Liver (tissue), 9 donors: ENCODE data around the gene ZNF276. TPM values are rescaled to one million over a fixed set of nuclear protein-coding genes. Genes with fewer than 3 reads are reported as not detected.
"Not testable (repeated sequence)": the region's sequence is repeated elsewhere in the genome, so short reads cannot be mapped to it uniquely, and the experiment has no call there.

Source experiments
- DNase-seq: peaks from one replicate; pipeline ENCODE4 v3.0.0-alpha.2; 2017; ENCODE audit warnings: low spot score
- H3K27ac ChIP-seq, 2 donors: one replicate each; pipeline ENCODE4 v1.7.0; 2013; ENCODE audit warnings: inconsistent platforms in 2 of 2, low read length in 2 of 2, control low read depth in 1 of 2, low read depth in 1 of 2, mild to moderate bottlenecking in 1 of 2
- H3K27me3 ChIP-seq, 4 donors: one replicate each; pipeline versions ENCODE4 v1.6.1 to v1.7.0; 2013; ENCODE audit warnings: low read length in 3 of 4, inconsistent platforms in 1 of 4, mild to moderate bottlenecking in 1 of 4, moderate library complexity in 1 of 4; ENCODE audit not compliant: control insufficient read depth in 4 of 4, insufficient read depth in 4 of 4
- H3K36me3 ChIP-seq, 4 donors: one replicate each; pipeline versions ENCODE4 v1.6.1 to v1.7.0; 2013; ENCODE audit warnings: low read length in 3 of 4, mild to moderate bottlenecking in 3 of 4, low read depth in 1 of 4, moderate library complexity in 1 of 4; ENCODE audit not compliant: control insufficient read depth in 4 of 4, insufficient read depth in 3 of 4
- H3K4me1 ChIP-seq, 4 donors: one replicate each; pipeline versions ENCODE4 v1.6.1 to v1.7.0; 2013; ENCODE audit warnings: low read length in 3 of 4, mild to moderate bottlenecking in 3 of 4, moderate library complexity in 1 of 4; ENCODE audit not compliant: control insufficient read depth in 4 of 4, insufficient read depth in 4 of 4
- H3K4me3 ChIP-seq, 3 donors: one replicate each; pipeline versions ENCODE4 v1.6.1 to v1.7.0; 2013; ENCODE audit warnings: low read length in 3 of 3, control low read depth in 1 of 3, low read depth in 1 of 3, mild to moderate bottlenecking in 1 of 3
- H3K9ac ChIP-seq, 2 donors: one replicate each; pipeline ENCODE4 v1.7.0; 2013; ENCODE audit warnings: low read length in 2 of 2, mild to moderate bottlenecking in 2 of 2, moderate library complexity in 2 of 2, control low read depth in 1 of 2, low read depth in 1 of 2
- H3K9me3 ChIP-seq, 4 donors: one replicate each; pipeline versions ENCODE4 v1.6.1 to v1.7.0; 2013; ENCODE audit warnings: low read length in 3 of 4; ENCODE audit not compliant: control insufficient read depth in 4 of 4
- CTCF ChIP-seq: fragments of 150-350 bp; IDR thresholded peaks from 2 replicates; pipeline ENCODE4 v1.5.1; 2017; ENCODE audit warnings: improper control_type of control experiment, low read depth, low read length; ENCODE audit not compliant: missing input control
- EGR1 ChIP-seq, 2 donors: IDR thresholded peaks; 2 replicates each; pipeline ENCODE4 v1.6.1; 2016 to 2018; ENCODE audit warnings: antibody characterized with exemption in 2 of 2, low read depth in 2 of 2
- FOXA1 ChIP-seq: IDR thresholded peaks from 2 replicates; pipeline ENCODE4 v1.6.1; 2016; ENCODE audit warnings: antibody characterized with exemption
- FOXA2 ChIP-seq: IDR thresholded peaks from 2 replicates; pipeline ENCODE4 v1.6.1; 2016; ENCODE audit warnings: antibody characterized with exemption
- GABPA ChIP-seq, 2 donors: IDR thresholded peaks in 1 of 2; conservative IDR thresholded peaks in 1 of 2; 2 replicates each; pipeline ENCODE4 v1.6.1; 2016; ENCODE audit warnings: antibody characterized with exemption in 2 of 2, mild to moderate bottlenecking in 1 of 2, moderate library complexity in 1 of 2
- HNF4A ChIP-seq, 2 donors: conservative IDR thresholded peaks; 2 replicates each; pipeline ENCODE4 v1.6.1; 2016; ENCODE audit warnings: antibody characterized with exemption in 2 of 2, mild to moderate bottlenecking in 2 of 2
- JUND ChIP-seq, 2 donors: IDR thresholded peaks; 2 replicates each; pipeline ENCODE4 v1.6.1; 2016; ENCODE audit warnings: antibody characterized with exemption in 2 of 2
- RAD21 ChIP-seq, 2 donors: IDR thresholded peaks; 2 replicates each; pipeline ENCODE4 v1.6.1; 2016; ENCODE audit warnings: antibody characterized with exemption in 2 of 2, mild to moderate bottlenecking in 2 of 2
- RXRA ChIP-seq, 2 donors: IDR thresholded peaks; 2 replicates each; pipeline ENCODE4 v1.6.1; 2017 to 2018; ENCODE audit warnings: antibody characterized with exemption in 2 of 2, mild to moderate bottlenecking in 1 of 2
- SP1 ChIP-seq: IDR thresholded peaks from 2 replicates; pipeline ENCODE4 v1.6.1; 2018; ENCODE audit warnings: antibody characterized with exemption, mild to moderate bottlenecking
- TAF1 ChIP-seq: conservative IDR thresholded peaks from 2 replicates; pipeline ENCODE4 v1.6.1; 2016; ENCODE audit warnings: antibody characterized with exemption, mild to moderate bottlenecking
- YY1 ChIP-seq: IDR thresholded peaks from 2 replicates; pipeline ENCODE4 v1.6.1; 2016; ENCODE audit warnings: antibody characterized with exemption, mild to moderate bottlenecking
- WGBS: extraction: QIAGEN DNeasy Blood & Tissue Kit; methylation state at CpG from one replicate; pipeline ENCODE4 v1.1.7; 2013; 5-methylcytosine and 5-hydroxymethylcytosine counted together
- polyA plus RNA-seq, 2 donors: library from polyadenylated mRNA; stranded (reverse) in 1 of 2; unstranded in 1 of 2; fragments of 200-250 nt in 1 of 2; fragments of >200 nt in 1 of 2; fragmentation: Nextera tagmentation in 1 of 2; extraction: Ambion mirVana in 1 of 2; gene quantifications; one replicate each; pipeline versions ENCODE4 v1.2.1 to v1.2.3, GENCODE V29; 2013 to 2015
- total RNA-seq, 2 donors: library from RNA; depleted of rRNA; stranded (reverse); fragments of >200 nt; gene quantifications; one replicate each; pipeline ENCODE4 v1.2.3, GENCODE V29; 2014
- TF ChIP-seq, protein P1 (sequence below): IDR thresholded peaks from 2 replicates; pipeline ENCODE4 v1.6.1; 2016; ENCODE audit warnings: antibody characterized with exemption, mild to moderate bottlenecking
- TF ChIP-seq, protein P2 (sequence below): IDR thresholded peaks from 2 replicates; pipeline ENCODE4 v1.6.1; 2016; ENCODE audit warnings: antibody characterized with exemption
- donor health status: healthy.
- donor health status: healthy.
- donor health status: healthy.
- donor health status: healthy.
- donor health status: healthy.

The ZNF276 gene
- total and polyA plus RNA-seq, 4 donors: 4.9 to 22.8 (median 8.7) TPM

GRCh38 chr16:89770367-89770766, 49.0 kb downstream of the ZNF276 start (continued):
- no peak for TF ChIP-seq FOXA1

DNA sequence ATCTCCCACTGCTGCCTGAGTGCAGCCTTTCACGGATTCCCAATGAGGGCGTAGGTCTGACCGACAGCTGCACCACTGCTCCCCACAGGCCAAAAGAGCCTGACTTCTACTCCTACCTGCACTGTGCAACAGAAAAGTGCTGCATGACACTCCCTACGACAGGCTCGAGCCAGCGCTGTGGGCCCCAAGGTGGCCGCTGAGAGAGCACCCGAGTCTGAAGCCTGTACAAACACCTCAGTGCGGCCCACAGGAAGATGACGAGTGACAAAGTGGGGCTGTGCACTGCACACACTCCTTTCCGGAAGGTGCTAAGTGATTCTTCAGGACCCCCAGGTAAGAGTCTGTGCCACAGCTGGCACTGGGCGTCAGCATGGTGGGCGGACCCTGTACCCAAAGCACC, 53.9 kb downstream of the ZNF276 start:
- no peak for DNase-seq
- WGBS: 98% methylated on average over 13 of the region's 13 CpGs
- TF ChIP-seq TAF1 (no peak), FOXA2 (no peak), GABPA (IDR thresholded peaks at IDR 0.05 in 1 of 2, conservative IDR thresholded peaks at IDR 0.05 in 1 of 2) (no peak), EGR1 (IDR thresholded peaks at IDR 0.05; ENCODE audit: low read depth in 2 of 2) (no peak), FOXA1 (no peak), JUND (IDR thresholded peaks at IDR 0.05) (no peak), SP1 (no peak), HNF4A (conservative IDR thresholded peaks at IDR 0.05) (no peak)
- TF ChIP-seq, protein P1, sequence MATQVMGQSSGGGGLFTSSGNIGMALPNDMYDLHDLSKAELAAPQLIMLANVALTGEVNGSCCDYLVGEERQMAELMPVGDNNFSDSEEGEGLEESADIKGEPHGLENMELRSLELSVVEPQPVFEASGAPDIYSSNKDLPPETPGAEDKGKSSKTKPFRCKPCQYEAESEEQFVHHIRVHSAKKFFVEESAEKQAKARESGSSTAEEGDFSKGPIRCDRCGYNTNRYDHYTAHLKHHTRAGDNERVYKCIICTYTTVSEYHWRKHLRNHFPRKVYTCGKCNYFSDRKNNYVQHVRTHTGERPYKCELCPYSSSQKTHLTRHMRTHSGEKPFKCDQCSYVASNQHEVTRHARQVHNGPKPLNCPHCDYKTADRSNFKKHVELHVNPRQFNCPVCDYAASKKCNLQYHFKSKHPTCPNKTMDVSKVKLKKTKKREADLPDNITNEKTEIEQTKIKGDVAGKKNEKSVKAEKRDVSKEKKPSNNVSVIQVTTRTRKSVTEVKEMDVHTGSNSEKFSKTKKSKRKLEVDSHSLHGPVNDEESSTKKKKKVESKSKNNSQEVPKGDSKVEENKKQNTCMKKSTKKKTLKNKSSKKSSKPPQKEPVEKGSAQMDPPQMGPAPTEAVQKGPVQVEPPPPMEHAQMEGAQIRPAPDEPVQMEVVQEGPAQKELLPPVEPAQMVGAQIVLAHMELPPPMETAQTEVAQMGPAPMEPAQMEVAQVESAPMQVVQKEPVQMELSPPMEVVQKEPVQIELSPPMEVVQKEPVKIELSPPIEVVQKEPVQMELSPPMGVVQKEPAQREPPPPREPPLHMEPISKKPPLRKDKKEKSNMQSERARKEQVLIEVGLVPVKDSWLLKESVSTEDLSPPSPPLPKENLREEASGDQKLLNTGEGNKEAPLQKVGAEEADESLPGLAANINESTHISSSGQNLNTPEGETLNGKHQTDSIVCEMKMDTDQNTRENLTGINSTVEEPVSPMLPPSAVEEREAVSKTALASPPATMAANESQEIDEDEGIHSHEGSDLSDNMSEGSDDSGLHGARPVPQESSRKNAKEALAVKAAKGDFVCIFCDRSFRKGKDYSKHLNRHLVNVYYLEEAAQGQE: no peak
- Histone ChIP-seq H3K27ac (no peak overlapping the region), H3K9ac (no peak overlapping the region), H3K9me3 (no peaks in the 10 kb centered on the region), H3K27me3 (no peaks in the 10 kb centered on the region), H3K4me1 (no peaks in the 10 kb centered on the region), H3K4me3 (no peak overlapping the region), H3K36me3 (peaks cover 0 to 2% (median 0%) of the 10 kb centered on the region in 4 donors)

GRCh38 chr16:89778211-89778610, 56.9 kb downstream of the ZNF276 start:
- H3K9me3 ChIP-seq, H3K36me3 ChIP-seq, H3K27me3 ChIP-seq, H3K4me1 ChIP-seq, DNase-seq, H3K9ac ChIP-seq, H3K27ac ChIP-seq, H3K4me3 ChIP-seq: not testable (repeated sequence)
- 95% methylated on average over 5 of the region's 5 CpGs for WGBS

- 95% methylated on average over 13 of the region's 13 CpGs for WGBS
- Histone ChIP-seq H3K4me1 (no peaks in the 10 kb centered on the region), H3K27ac (no peak overlapping the region), H3K9ac (no peak overlapping the region), H3K36me3 (no peaks in the 10 kb centered on the region), H3K9me3 (no peaks in the 10 kb centered on the region), H3K4me3 (no peak overlapping the region), H3K27me3 (no peaks in the 10 kb centered on the region)
- DNase-seq: no peak
- TF ChIP-seq TAF1 (no peak), CTCF (no peak), JUND (IDR thresholded peaks at IDR 0.05) (no peak), YY1 (no peak), RXRA (IDR thresholded peaks at IDR 0.05) (no peak), RAD21 (IDR thresholded peaks at IDR 0.05) (no peak), HNF4A (conservative IDR thresholded peaks at IDR 0.05) (no peak)
- TF ChIP-seq, protein P2, sequence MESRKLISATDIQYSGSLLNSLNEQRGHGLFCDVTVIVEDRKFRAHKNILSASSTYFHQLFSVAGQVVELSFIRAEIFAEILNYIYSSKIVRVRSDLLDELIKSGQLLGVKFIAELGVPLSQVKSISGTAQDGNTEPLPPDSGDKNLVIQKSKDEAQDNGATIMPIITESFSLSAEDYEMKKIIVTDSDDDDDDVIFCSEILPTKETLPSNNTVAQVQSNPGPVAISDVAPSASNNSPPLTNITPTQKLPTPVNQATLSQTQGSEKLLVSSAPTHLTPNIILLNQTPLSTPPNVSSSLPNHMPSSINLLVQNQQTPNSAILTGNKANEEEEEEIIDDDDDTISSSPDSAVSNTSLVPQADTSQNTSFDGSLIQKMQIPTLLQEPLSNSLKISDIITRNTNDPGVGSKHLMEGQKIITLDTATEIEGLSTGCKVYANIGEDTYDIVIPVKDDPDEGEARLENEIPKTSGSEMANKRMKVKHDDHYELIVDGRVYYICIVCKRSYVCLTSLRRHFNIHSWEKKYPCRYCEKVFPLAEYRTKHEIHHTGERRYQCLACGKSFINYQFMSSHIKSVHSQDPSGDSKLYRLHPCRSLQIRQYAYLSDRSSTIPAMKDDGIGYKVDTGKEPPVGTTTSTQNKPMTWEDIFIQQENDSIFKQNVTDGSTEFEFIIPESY: no peak
- TF ChIP-seq, protein P1: no peak
Measured at GRCh38 chr16:89779231-89779908, 58.0 kb downstream of the ZNF276 start.
